SU-DHL-6 (cell line): Measurements from ENCODE around the gene PDCD1.

Source experiments
- CTCF ChIP-seq: fragments of 200-600 bp; sonication (generic); IDR thresholded peaks from one replicate; pipeline ENCODE4 v1.5.1; 2017; ENCODE audit warnings: antibody characterized with exemption, mild to moderate bottlenecking, low read length, moderate library complexity; ENCODE audit not compliant: insufficient read depth, poor library complexity, severe bottlenecking
- EZH2phosphoT487 ChIP-seq: fragments of 200-600 bp; sonication (generic), shearing (Covaris generic); conservative IDR thresholded peaks from 2 replicates; pipeline ENCODE4 v1.6.1; 2018; ENCODE audit warnings: mild to moderate bottlenecking, antibody characterized with exemption, low read length, moderate library complexity, mixed read lengths

DNA sequence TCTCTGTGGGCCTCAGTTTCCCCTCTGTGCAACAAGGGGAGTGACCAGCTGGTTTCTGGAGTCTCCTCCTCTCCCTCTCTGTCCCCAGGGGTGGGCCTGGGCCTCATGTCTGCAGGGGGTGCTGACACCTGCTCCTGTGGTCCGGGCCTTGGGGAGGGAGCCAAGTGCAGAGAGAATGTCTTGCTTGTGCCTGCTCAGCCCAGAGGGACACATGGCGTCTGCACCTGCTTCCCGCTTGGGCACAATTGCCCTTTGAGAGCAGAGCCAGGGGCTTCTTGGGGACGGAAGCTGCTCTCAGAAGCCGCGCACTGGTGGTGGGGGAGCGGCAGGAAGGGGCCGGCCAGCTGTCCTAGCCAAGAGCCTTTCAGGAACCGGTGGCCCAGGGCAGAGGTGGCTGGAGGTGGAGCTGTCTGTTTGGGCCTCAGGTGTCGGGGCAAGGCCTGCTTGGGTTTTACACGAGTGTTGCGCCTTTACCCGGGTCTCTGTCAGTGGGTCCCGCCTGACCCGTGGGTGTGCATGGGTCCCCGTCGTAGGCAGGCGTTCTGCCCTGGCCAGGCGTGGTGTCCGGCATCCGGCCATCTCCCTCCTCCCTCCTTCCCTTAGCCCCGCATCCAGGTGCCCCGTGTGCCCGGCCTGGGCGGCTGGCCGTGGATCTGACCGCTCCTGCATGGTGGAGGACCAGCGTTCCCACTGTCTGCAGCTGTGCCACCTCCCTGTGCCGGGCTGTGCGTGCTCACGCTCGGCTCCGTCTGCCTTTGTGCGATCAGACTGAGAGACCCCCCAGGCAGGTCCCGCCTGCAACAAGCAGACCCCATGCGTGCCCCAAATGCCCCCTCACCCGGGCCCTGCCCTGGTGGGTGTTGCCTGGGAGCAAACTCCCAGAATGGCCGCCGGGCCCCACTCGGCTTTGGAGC, 45.7 kb downstream of the PDCD1 start:
- no peak for TF ChIP-seq CTCF
- TF ChIP-seq EZH2phosphoT487 = no peak
